ENCODE data around the gene SNU13. TPM values are rescaled to one million over a fixed set of nuclear protein-coding genes. Genes with fewer than 3 reads are reported as not detected.

The SNU13 gene
- polyA plus RNA-seq, 1 donor from 2014 or later = 192 TPM

Small RNA genes within 50 kb of the gene (small RNA-seq; reads per million reads assigned to genes)
- 0 reads per million in 3 experiments for gene HMGN2P10
- gene RF00019 = 0 to 1.2 (median 0) reads per million in 3 experiments
- 0.16 to 0.65 (median 0.16) reads per million in 3 experiments for gene RNU6-476P
- 0 to 0.08 (median 0) reads per million in 3 experiments for gene RNU6ATAC22P

Other genes starting within 250 kb of the SNU13 start
- 8.2 and 9.1 TPM in 2 replicates for gene TOB2, start 242.1 kb downstream of the SNU13 start, polyA plus RNA-seq
- gene PHF5A, start 220.2 kb downstream of the SNU13 start, polyA plus RNA-seq = 148 and 153 TPM in 2 replicates
- 72.3 and 88.2 TPM in 2 replicates for gene ACO2, start 219.8 kb downstream of the SNU13 start, polyA plus RNA-seq
- 28.0 and 35.8 TPM in 2 replicates for gene POLR3H, start 144.4 kb downstream of the SNU13 start, polyA plus RNA-seq
- 7.1 and 10.3 TPM in 2 replicates for gene CSDC2, start 127.9 kb downstream of the SNU13 start, polyA plus RNA-seq
- 55.5 and 61.6 TPM in 2 replicates for gene PMM1, start 99.0 kb downstream of the SNU13 start, polyA plus RNA-seq
- 27.5 and 31.0 TPM in 2 replicates for gene DESI1, start 67.8 kb downstream of the SNU13 start, polyA plus RNA-seq
- 397 and 398 TPM in 2 replicates for gene XRCC6, start 67.6 kb downstream of the SNU13 start, polyA plus RNA-seq
- 0.34 TPM in 1 of 2 replicates, not detected in the other for gene MEI1, start 10.6 kb upstream of the SNU13 start, polyA plus RNA-seq
- gene CCDC134, start 111.8 kb upstream of the SNU13 start, polyA plus RNA-seq = 2.2 and 6.6 TPM in 2 replicates
- 73.0 and 87.3 TPM in 2 replicates for gene SREBF2, start 144.2 kb upstream of the SNU13 start, polyA plus RNA-seq
- 0.62 and 2.2 TPM in 2 replicates for gene SHISA8, start 226.2 kb upstream of the SNU13 start, polyA plus RNA-seq
- 0.12 and 0.34 TPM in 2 replicates for gene TNFRSF13C, start 237.9 kb upstream of the SNU13 start, polyA plus RNA-seq

Data from neural cell (in vitro differentiated cells).